ENCODE measurements around the gene NPAS3. TPM values are rescaled to one million over a fixed set of nuclear protein-coding genes. Genes with fewer than 3 reads are reported as not detected.
A peak's percentile ranks its signal among the peaks of the same experiment; 100 is the strongest.

NPAS3 gene
- total RNA-seq, 2 donors from 2014 or later, result 1.1 to 1.8 TPM

DNA sequence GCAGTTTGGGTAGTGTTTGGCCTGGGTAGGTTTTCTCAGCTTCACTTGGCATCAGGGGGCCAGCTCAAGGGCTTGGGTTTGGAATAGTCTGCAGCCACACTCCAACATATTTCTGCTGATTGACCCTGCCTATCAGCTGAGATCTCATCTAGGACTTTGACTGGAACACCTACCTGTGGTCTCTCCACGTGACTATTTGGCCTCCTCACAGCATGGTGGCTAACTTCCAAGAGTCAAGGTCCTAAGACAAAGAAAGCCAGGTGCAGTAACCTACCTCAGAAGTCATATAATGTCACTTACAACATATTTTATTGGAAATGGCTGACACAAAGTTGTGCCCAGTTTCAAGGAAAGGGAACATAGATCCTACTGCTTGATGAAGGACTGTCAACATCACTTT lies 531.2 kb downstream of the NPAS3 start:
- TF ChIP-seq POLR2A (IDR thresholded peaks at IDR 0.05) (no peak), POLR2AphosphoS5 (IDR thresholded peaks at IDR 0.05) (no peak)
- TF ChIP-seq, protein P1, sequence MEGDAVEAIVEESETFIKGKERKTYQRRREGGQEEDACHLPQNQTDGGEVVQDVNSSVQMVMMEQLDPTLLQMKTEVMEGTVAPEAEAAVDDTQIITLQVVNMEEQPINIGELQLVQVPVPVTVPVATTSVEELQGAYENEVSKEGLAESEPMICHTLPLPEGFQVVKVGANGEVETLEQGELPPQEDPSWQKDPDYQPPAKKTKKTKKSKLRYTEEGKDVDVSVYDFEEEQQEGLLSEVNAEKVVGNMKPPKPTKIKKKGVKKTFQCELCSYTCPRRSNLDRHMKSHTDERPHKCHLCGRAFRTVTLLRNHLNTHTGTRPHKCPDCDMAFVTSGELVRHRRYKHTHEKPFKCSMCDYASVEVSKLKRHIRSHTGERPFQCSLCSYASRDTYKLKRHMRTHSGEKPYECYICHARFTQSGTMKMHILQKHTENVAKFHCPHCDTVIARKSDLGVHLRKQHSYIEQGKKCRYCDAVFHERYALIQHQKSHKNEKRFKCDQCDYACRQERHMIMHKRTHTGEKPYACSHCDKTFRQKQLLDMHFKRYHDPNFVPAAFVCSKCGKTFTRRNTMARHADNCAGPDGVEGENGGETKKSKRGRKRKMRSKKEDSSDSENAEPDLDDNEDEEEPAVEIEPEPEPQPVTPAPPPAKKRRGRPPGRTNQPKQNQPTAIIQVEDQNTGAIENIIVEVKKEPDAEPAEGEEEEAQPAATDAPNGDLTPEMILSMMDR (IDR thresholded peaks at IDR 0.05), result no peak
- intact Hi-C loops (cut with DNase I), result no loop called here
- Histone ChIP-seq H3K4me1 (replicated peaks) (no peaks in the 10 kb centered on the region), H3K4me3 (no peak overlapping the region), H3K27ac (no peak overlapping the region), H3K36me3 (no peaks in the 10 kb centered on the region), H3K27me3 (replicated peaks; ENCODE audit: insufficient read depth) (no peaks in the 10 kb centered on the region), H3K9me3 (no peaks in the 10 kb centered on the region)
- no peak for DNase-seq (ENCODE audit: low spot score)
- 47% methylated on average over 1 of the region's 1 CpG for WGBS

DNA sequence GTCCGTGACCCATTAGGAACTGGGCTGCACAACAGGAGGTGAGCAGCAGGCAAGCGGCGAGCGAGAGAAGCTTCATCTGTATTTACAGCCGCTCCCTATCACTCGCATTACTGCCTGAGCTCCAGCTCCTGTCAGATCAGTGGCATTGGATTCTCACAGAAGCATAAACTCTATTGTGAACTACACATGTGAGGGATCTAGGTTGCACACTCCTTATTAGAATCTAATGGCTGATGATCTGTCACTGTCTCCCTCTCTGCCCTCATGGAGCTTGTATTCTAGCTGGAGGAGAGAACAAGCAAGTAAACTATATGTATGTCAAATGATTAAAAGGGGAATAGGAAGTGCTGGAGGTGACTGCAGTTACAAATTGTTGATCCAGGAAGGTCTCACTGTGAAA lies 533.1 kb downstream of the NPAS3 start:
- H3K27ac ChIP-seq, result no peak overlapping the region
- H3K4me3 ChIP-seq, result no peak overlapping the region
- WGBS, result 99% methylated on average over 6 of the region's 6 CpGs
- DNase-seq (ENCODE audit: low spot score), result no peak
- H3K9me3 ChIP-seq, result no peaks in the 10 kb centered on the region
- TF ChIP-seq, protein P1 (IDR thresholded peaks at IDR 0.05), result no peak
- TF ChIP-seq POLR2A (IDR thresholded peaks at IDR 0.05) (no peak), POLR2AphosphoS5 (IDR thresholded peaks at IDR 0.05) (no peak)
- intact Hi-C loops (cut with DNase I), result no loop called here
- H3K27me3 ChIP-seq (replicated peaks; ENCODE audit: insufficient read depth), result no peaks in the 10 kb centered on the region
- H3K36me3 ChIP-seq, result no peaks in the 10 kb centered on the region
- no peaks in the 10 kb centered on the region for H3K4me1 ChIP-seq (replicated peaks)

DNA sequence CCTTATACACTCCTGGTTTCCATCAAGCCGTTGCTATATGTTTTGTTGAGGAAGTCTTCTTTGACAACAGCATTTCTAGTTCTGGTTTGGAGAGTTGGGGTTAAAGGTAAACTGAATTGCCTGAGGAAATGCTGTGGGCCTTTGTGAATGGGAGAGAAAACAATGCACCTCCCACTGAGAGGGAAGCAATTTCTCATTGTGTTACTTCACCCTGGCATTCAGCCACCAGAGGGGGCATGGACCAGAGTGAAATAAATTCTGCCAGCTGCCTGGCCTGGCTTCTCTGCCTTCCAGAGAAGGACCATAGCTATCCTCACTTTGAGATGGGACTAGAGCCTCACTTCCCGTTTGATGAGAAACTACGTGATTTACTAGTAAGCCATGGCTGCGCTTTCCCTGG lies 536.9 kb downstream of the NPAS3 start:
- DNase-seq (ENCODE audit: low spot score), result no peak
- Histone ChIP-seq H3K4me3 (no peak overlapping the region), H3K36me3 (no peaks in the 10 kb centered on the region), H3K4me1 (replicated peaks) (no peaks in the 10 kb centered on the region), H3K27me3 (replicated peaks; ENCODE audit: insufficient read depth) (no peaks in the 10 kb centered on the region), H3K9me3 (no peaks in the 10 kb centered on the region), H3K27ac (no peak overlapping the region)
- 60% methylated on average over 4 of the region's 4 CpGs for WGBS
- no peak for TF ChIP-seq POLR2AphosphoS5 (IDR thresholded peaks at IDR 0.05)
- TF ChIP-seq, protein P1 (IDR thresholded peaks at IDR 0.05), result peak in 1 of 4 experiments; percentile 26
- intact Hi-C loops (cut with DNase I), result no loop called here

DNA sequence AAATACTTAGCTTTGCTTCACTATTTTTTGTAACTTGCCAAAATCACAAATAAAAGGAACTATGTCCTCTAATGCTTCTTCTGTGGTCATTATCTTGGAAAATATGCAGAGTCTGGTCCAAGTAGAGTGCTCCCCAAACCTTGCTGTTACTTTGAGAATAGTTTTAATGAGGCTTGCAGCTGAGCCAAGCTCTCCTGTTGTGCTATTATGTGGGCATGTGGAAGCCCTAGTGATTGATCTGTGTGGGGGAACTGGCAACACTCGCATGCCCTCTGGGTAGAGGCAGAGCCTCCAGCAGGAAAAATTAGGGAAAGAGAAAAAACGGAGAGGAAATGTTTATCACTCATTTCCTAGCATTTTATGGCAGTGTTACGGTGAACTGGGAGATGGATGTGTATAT lies 539.1 kb downstream of the NPAS3 start:
- H3K36me3 ChIP-seq, result no peaks in the 10 kb centered on the region
- intact Hi-C loops (cut with DNase I), result no loop called here
- no peaks in the 10 kb centered on the region for H3K27me3 ChIP-seq (replicated peaks; ENCODE audit: insufficient read depth)
- H3K4me1 ChIP-seq (replicated peaks), result no peaks in the 10 kb centered on the region
- H3K27ac ChIP-seq, result no peak overlapping the region
- H3K4me3 ChIP-seq, result no peak overlapping the region
- no peak for DNase-seq (ENCODE audit: low spot score)
- no peaks in the 10 kb centered on the region for H3K9me3 ChIP-seq
- WGBS, result 47% methylated on average over 3 of the region's 3 CpGs
- TF ChIP-seq, protein P1 (IDR thresholded peaks at IDR 0.05), result no peak
- TF ChIP-seq POLR2AphosphoS5 (IDR thresholded peaks at IDR 0.05) (no peak), POLR2A (IDR thresholded peaks at IDR 0.05) (no peak)

DNA sequence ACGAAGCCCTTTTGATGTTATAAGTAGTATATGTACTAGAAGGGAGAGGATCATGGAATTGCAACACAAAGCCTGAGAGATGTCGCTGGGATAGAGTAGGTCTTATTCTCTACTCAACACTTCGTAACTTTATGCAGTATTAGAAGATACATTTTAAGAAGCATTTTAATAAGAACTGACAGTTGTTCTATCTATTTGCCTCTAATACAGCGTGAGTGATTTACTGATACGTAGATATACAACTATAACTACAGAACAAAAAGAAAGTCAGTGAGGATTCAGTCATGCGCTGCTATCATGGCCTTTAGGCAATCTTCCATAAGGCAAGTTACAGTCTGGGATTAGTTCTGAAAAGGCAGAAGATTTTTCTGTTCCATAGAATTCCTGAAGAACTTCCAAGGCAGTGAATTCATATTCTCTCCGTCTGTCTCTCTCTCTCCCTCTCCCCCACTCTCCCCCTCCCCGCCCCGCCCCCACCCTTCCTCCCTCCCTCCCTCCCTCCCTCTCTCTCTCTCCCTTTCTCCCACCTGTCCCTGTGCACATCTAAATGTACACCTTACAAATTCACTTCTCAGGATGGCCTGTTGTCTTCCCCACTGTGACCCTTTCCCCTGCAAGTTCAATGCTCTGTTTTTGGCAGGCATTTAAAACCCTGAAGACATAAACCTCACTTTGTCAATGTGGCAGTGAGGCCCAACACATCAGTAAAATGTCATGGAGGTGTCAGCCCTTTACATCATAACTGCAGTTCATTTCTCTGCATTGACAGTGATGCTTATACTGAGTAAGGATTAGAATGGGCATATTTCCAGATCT lies 541.6 kb downstream of the NPAS3 start:
- H3K9me3 ChIP-seq, result no peaks in the 10 kb centered on the region
- TF ChIP-seq, protein P1 (IDR thresholded peaks at IDR 0.05), result no peak
- TF ChIP-seq POLR2A (IDR thresholded peaks at IDR 0.05), result no peak
- no peak for TF ChIP-seq POLR2AphosphoS5 (IDR thresholded peaks at IDR 0.05)
- no peaks in the 10 kb centered on the region for H3K36me3 ChIP-seq
- no peaks in the 10 kb centered on the region for H3K27me3 ChIP-seq (replicated peaks; ENCODE audit: insufficient read depth)
- WGBS, result 80% methylated on average over 8 of the region's 9 CpGs
- no peak for DNase-seq (ENCODE audit: low spot score)
- intact Hi-C loops (cut with DNase I), result no loop called here
- no peaks in the 10 kb centered on the region for H3K4me1 ChIP-seq (replicated peaks)
- H3K27ac ChIP-seq, result no peak overlapping the region
- no peak overlapping the region for H3K4me3 ChIP-seq
